HEK293T (cell line): Measurements from ENCODE around the gene CPA1.

ENCODE experiments used
- CTCF ChIA-PET: fragments of 350-600 bp; formaldehyde crosslinking; extraction: SDS; loops from one replicate; lab custom pipeline; 2021; ENCODE audit warnings: antibody characterized with exemption, inconsistent platforms; lab: Yijun Ruan, JAX
- POLR2A ChIA-PET: fragments of 350-600 bp; formaldehyde crosslinking; extraction: SDS; loops from one replicate; lab custom pipeline; 2020; ENCODE audit warnings: antibody characterized with exemption, inconsistent platforms; lab: Yijun Ruan, JAX
- DNase-seq: peaks from one replicate; pipeline ENCODE4 v3.0.0; 2012; ENCODE audit warnings: mixed read lengths; ENCODE audit errors: extremely low spot score
- ARNT ChIP-seq: fragments of 450-650 bp; IDR thresholded peaks from 2 replicates; pipeline ENCODE4 v1.6.1; 2017; ENCODE audit warnings: mild to moderate bottlenecking
- BHLHE40 ChIP-seq: fragments of 450-650 bp; IDR thresholded peaks from 2 replicates; pipeline ENCODE4 v1.6.1; 2016; ENCODE audit warnings: mild to moderate bottlenecking, moderate library complexity, borderline replicate concordance
- CTBP1 ChIP-seq: fragments of 450-650 bp; IDR thresholded peaks from 2 replicates; pipeline ENCODE4 v1.6.1; 2016; ENCODE audit warnings: borderline replicate concordance
- ELF4 ChIP-seq: fragments of 450-650 bp; IDR thresholded peaks from 2 replicates; pipeline ENCODE4 v1.6.1; 2017; ENCODE audit warnings: antibody characterized with exemption
- FOXA1 ChIP-seq: fragments of 450-650 bp; IDR thresholded peaks from 2 replicates; pipeline ENCODE4 v1.6.1; 2016; ENCODE audit warnings: mild to moderate bottlenecking
- FOXK2 ChIP-seq: fragments of 450-650 bp; IDR thresholded peaks from 2 replicates; pipeline ENCODE4 v1.6.1; 2016; ENCODE audit warnings: mild to moderate bottlenecking
- FOXM1 ChIP-seq: fragments of 450-650 bp; IDR thresholded peaks from 2 replicates; pipeline ENCODE4 v1.6.1; 2017; ENCODE audit warnings: mild to moderate bottlenecking, borderline replicate concordance
- HDGF ChIP-seq: fragments of 450-650 bp; IDR thresholded peaks from 2 replicates; pipeline ENCODE4 v1.6.1; 2017; ENCODE audit warnings: antibody characterized with exemption, borderline replicate concordance
- L3MBTL2 ChIP-seq: fragments of 450-650 bp; conservative IDR thresholded peaks from 2 replicates; pipeline ENCODE4 v1.6.1; 2016; ENCODE audit warnings: mild to moderate bottlenecking
- LEF1 ChIP-seq: fragments of 450-650 bp; IDR thresholded peaks from 2 replicates; pipeline ENCODE4 v1.6.1; 2017; ENCODE audit warnings: mild to moderate bottlenecking, borderline replicate concordance
- NFRKB ChIP-seq: fragments of 450-650 bp; IDR thresholded peaks from 2 replicates; pipeline ENCODE4 v1.6.1; 2016; ENCODE audit warnings: mild to moderate bottlenecking, moderate library complexity
- PKNOX1 ChIP-seq: fragments of 450-650 bp; IDR thresholded peaks from 2 replicates; pipeline ENCODE4 v1.6.1; 2016
- SP1 ChIP-seq: fragments of 450-650 bp; IDR thresholded peaks from 2 replicates; pipeline ENCODE4 v1.6.1; 2017
- SUZ12 ChIP-seq: fragments of 450-650 bp; IDR thresholded peaks from 2 replicates; pipeline ENCODE4 v1.6.1; 2016; ENCODE audit warnings: mild to moderate bottlenecking
- TARDBP ChIP-seq: fragments of 450-650 bp; IDR thresholded peaks from 2 replicates; pipeline ENCODE4 v1.6.1; 2016
- ZNF384 ChIP-seq: fragments of 450-650 bp; IDR thresholded peaks from 2 replicates; pipeline ENCODE4 v1.6.1; 2016

The CPA1 gene

DNA sequence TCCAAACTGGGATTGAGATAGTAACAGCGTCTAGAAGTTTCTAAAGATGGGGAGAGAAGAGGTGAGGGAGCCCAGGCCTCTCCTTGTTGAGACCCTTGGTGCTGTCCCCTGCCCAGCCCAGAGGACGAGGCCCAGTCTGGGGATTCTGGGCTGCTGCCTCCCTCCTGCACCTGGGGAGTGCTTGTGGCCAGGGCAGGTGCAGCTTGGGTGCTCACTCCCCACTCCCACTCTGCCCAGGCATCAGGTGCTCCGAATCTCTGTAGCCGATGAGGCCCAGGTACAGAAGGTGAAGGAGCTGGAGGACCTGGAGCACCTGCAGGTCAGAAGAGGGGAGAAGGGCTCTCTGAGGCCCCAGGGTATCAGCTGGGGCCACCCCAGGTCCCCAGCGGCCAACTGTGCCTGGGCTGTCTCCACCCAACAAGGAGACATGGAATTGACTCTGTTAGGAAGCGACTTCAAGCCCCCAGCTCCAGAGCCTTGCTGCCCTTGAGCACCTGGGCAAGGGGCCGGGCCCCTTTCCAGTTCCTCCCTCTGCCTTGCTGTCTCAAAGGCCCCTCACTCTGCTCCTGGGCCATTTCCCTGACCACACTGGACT lies 664 bp downstream of the CPA1 start:
- ChIA-PET POLR2A (interaction anchor here (0.6 kb wide), 1 partner anchor 11 kb away, joined by 4 read pairs; no protein-coding TSS in a partner anchor), CTCF (no interaction called here)
- TF ChIP-seq PKNOX1 (no peak), CTBP1 (no peak), TARDBP (no peak), LEF1 (no peak), FOXM1 (no peak), L3MBTL2 (no peak), SUZ12 (no peak), SP1 (no peak), HDGF (no peak), NFRKB (no peak), ZNF384 (no peak), FOXK2 (no peak), ARNT (no peak), ELF4 (no peak), BHLHE40 (no peak), FOXA1 (no peak)
- DNase-seq, result no peak

DNA sequence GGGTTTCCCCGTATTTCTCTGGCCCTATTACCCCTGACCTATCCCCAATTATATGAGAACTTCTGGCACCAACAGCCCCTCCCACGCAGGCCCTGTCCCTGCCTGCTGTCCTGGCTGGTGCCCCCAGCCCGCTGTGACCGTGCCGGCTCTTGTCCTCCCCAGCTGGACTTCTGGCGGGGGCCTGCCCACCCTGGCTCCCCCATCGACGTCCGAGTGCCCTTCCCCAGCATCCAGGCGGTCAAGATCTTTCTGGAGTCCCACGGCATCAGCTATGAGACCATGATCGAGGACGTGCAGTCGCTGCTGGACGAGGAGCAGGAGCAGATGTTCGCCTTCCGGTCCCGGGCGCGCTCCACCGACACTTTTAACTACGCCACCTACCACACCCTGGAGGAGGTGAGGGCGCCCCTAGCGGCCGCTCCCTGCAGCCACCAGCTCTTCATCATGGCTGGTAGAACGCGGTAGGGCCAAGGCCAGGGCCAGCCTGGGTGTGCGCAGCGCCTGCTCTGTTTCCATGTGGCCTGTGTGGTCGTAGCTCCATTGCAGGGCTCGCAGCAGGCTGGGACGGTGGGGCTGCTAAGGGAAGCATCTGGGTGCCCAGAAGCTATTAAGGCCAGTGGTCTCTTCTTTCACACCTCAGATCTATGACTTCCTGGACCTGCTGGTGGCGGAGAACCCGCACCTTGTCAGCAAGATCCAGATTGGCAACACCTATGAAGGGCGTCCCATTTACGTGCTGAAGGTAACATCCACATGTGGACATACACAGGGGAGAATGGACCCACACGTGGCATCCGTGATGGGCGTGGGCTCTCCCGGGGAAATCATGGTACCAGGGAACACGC lies 1.4 kb downstream of the CPA1 start:
- CTCF ChIA-PET, result no interaction called here
- POLR2A ChIA-PET, result interaction anchor here (0.6 kb wide), 1 partner anchor 10 kb away, joined by 4 read pairs; no protein-coding TSS in a partner anchor
- TF ChIP-seq ARNT (no peak), NFRKB (no peak), ZNF384 (no peak), ELF4 (no peak), TARDBP (no peak), FOXA1 (no peak), SUZ12 (no peak), SP1 (no peak), FOXK2 (no peak), HDGF (no peak), PKNOX1 (no peak), L3MBTL2 (no peak)
- no peak for DNase-seq

DNA sequence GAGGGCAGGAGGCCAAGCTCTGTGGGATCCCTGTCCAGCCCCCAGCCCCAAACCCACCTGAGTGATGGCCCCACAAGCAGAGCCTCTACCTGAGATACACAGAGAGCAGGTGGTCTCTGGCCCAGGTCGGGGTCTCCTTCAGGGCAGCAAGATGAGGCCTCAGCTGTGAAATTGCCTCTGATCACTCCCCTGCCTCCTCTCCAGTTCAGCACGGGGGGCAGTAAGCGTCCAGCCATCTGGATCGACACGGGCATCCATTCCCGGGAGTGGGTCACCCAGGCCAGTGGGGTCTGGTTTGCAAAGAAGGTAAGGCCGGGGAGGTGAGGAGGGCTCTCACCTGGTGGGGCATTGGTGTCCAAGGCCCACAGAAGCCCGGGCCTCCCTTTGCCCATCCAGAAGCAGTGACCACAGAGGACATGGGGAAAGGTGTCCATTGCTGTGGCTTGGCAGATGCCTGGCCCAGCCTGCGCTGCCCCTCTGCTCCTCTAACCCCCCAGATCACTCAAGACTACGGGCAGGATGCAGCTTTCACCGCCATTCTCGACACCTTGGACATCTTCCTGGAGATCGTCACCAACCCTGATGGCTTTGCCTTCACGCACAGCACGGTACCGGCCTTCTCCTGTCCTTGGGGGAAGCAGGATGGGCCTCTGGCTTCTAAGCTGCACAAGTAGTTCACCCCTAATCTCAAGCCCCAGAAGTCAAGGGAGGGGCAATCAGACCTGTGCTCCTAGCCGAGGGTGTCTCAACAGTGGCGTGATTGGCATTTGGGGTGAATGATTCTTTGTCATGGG lies 3.1 kb downstream of the CPA1 start:
- DNase-seq, result no peak
- POLR2A ChIA-PET, result no interaction called here
- TF ChIP-seq NFRKB (no peak), LEF1 (no peak), FOXM1 (no peak), FOXK2 (no peak), HDGF (no peak)
- CTCF ChIA-PET, result interaction anchor here (1.1 kb wide), 1 partner anchor 13 kb away, joined by 3 read pairs; no protein-coding TSS in a partner anchor

DNA sequence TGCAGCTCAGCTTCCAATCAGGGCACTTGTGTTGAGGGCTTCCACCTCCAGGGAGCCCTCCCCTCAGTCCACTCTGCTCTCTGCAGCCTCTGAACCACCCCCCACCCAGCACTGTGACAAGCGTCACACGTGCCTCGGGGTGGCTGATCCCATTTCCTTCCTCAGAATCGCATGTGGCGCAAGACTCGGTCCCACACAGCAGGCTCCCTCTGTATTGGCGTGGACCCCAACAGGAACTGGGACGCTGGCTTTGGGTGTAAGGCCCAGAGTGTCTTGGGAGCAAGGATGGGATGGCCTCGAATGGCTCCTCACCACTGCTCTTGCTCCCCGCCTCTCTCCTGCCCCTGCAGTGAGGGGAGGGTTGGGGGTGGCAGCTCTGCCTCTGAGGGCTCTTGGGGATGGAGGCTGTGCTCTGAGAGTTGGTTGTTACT lies 4.1 kb downstream of the CPA1 start:
- TF ChIP-seq ZNF384, result no peak
- TF ChIP-seq LEF1, result no peak
- no peak for TF ChIP-seq ARNT
- no peak for TF ChIP-seq L3MBTL2
- no peak for TF ChIP-seq SUZ12
- no peak for TF ChIP-seq FOXA1
- no peak for TF ChIP-seq ELF4
- TF ChIP-seq FOXM1, result no peak
- no peak for TF ChIP-seq NFRKB
- TF ChIP-seq SP1, result no peak
- no peak for TF ChIP-seq CTBP1
- TF ChIP-seq FOXK2, result no peak
- TF ChIP-seq BHLHE40, result no peak
- TF ChIP-seq PKNOX1, result no peak
- TF ChIP-seq TARDBP, result no peak
- TF ChIP-seq HDGF, result no peak
- ChIA-PET POLR2A (no interaction called here), CTCF (interaction anchor here (1.1 kb wide), 1 partner anchor 12 kb away, joined by 3 read pairs; no protein-coding TSS in a partner anchor)
- DNase-seq, result no peak

GRCh38 chr7:130384841-130385599 lies 4.7 kb downstream of the CPA1 start:
- ChIA-PET POLR2A (no interaction called here), CTCF (interaction anchor here (1.1 kb wide), 1 partner anchor 11 kb away, joined by 3 read pairs; no protein-coding TSS in a partner anchor)
- no peak for TF ChIP-seq SUZ12
- no peak for TF ChIP-seq FOXM1
- no peak for TF ChIP-seq ZNF384
- TF ChIP-seq BHLHE40, result no peak
- no peak for TF ChIP-seq L3MBTL2
- no peak for TF ChIP-seq LEF1
- TF ChIP-seq ARNT, result no peak
- TF ChIP-seq FOXA1, result no peak
- no peak for TF ChIP-seq TARDBP
- TF ChIP-seq PKNOX1, result no peak
- no peak for TF ChIP-seq CTBP1
- no peak for TF ChIP-seq ELF4
- TF ChIP-seq HDGF, result no peak
- DNase-seq, result no peak
